ENCODE results near the gene KLF11. TPM values are rescaled to one million over a fixed set of nuclear protein-coding genes. Genes with fewer than 3 reads are reported as not detected.
A peak's percentile ranks its signal among the peaks of the same experiment; 100 is the strongest.

The KLF11 gene
- total and polyA plus RNA-seq, 9 of the 15 experiments (the other 6 are each of a cell fraction or from before 2014, with no cell fraction given) = 2.1 to 13.4 (median 6.5) TPM

GRCh38 chr2:10035053-10035422 is 8.3 kb upstream of the KLF11 start (continued):
- no peak for TF ChIP-seq MLX (CRISPR knock-in tag; conservative IDR thresholded peaks at IDR 0.05)
- TF ChIP-seq ZNF12 (CRISPR knock-in tag; IDR thresholded peaks at IDR 0.05) = no peak
- no peak for TF ChIP-seq NR2F6 (CRISPR knock-in tag; IDR thresholded peaks at IDR 0.05)
- no peak for TF ChIP-seq ZFX (CRISPR knock-in tag; IDR thresholded peaks at IDR 0.05)
- no peak for TF ChIP-seq DMBX1 (CRISPR knock-in tag; IDR thresholded peaks at IDR 0.05; ENCODE audit: borderline replicate concordance)
- no peak for TF ChIP-seq NFE2 (IDR thresholded peaks at IDR 0.05; ENCODE audit: low read depth)
- TF ChIP-seq NKRF (IDR thresholded peaks at IDR 0.05; ENCODE audit: borderline replicate concordance) = no peak
- no peak for TF ChIP-seq GABPB2 (CRISPR knock-in tag; conservative IDR thresholded peaks at IDR 0.05)
- peak; percentile 93 for TF ChIP-seq ADNP (tag; IDR thresholded peaks at IDR 0.05)
- TF ChIP-seq PPARD (CRISPR knock-in tag; IDR thresholded peaks at IDR 0.05) = no peak
- TF ChIP-seq ZZZ3 (IDR thresholded peaks at IDR 0.05) = no peak
- TF ChIP-seq RBM34 (IDR thresholded peaks at IDR 0.05; ENCODE audit: borderline replicate concordance, insufficient read depth, low read length) = no peak
- no peak for TF ChIP-seq LEF1 (IDR thresholded peaks at IDR 0.05)
- TF ChIP-seq PRDM10 (IDR thresholded peaks at IDR 0.05; ENCODE audit: partially characterized antibody) = no peak
- no peak for TF ChIP-seq ELF4 (CRISPR knock-in tag; IDR thresholded peaks at IDR 0.05)
- no peak for TF ChIP-seq SOX6 (IDR thresholded peaks at IDR 0.05)
- TF ChIP-seq THRAP3 (IDR thresholded peaks at IDR 0.05; ENCODE audit: borderline replicate concordance) = no peak
- TF ChIP-seq ZNF444 (CRISPR knock-in tag; IDR thresholded peaks at IDR 0.05) = no peak
- TF ChIP-seq PML (IDR thresholded peaks at IDR 0.05; ENCODE audit: low read length) = no peak
- no peak for TF ChIP-seq ZNF140 (CRISPR knock-in tag; IDR thresholded peaks at IDR 0.05)
- TF ChIP-seq CBFB (CRISPR knock-in tag; IDR thresholded peaks at IDR 0.05) = no peak
- peak; percentile 68 for TF ChIP-seq BRD9 (IDR thresholded peaks at IDR 0.05; ENCODE audit: low read depth, partially characterized antibody)
- TF ChIP-seq TFAP4 (CRISPR knock-in tag; IDR thresholded peaks at IDR 0.05; ENCODE audit: borderline replicate concordance) = no peak
- TF ChIP-seq MAX (CRISPR knock-in tag; IDR thresholded peaks at IDR 0.05) = no peak
